ENCODE data around the gene PCYOX1L.
"Not testable (repeated sequence)": the region's sequence is repeated elsewhere in the genome, so short reads cannot be mapped to it uniquely, and the experiment has no call there.

PCYOX1L gene

GRCh38 chr5:149397530-149397929, 39.7 kb downstream of the PCYOX1L start:
- no peak overlapping the region for H3K4me3 Mint-ChIP-seq
- H3K4me1 Mint-ChIP-seq (ENCODE audit: low read depth), result no peaks in the 10 kb centered on the region
- H3K9me3 Mint-ChIP-seq, result no peaks in the 10 kb centered on the region
- peaks cover 15% of the 10 kb centered on the region for H3K27me3 Mint-ChIP-seq (ENCODE audit: low read depth)
- no peak overlapping the region for H3K27ac Mint-ChIP-seq
- H3K36me3 Mint-ChIP-seq (ENCODE audit: low read depth), result no peaks in the 10 kb centered on the region

DNA sequence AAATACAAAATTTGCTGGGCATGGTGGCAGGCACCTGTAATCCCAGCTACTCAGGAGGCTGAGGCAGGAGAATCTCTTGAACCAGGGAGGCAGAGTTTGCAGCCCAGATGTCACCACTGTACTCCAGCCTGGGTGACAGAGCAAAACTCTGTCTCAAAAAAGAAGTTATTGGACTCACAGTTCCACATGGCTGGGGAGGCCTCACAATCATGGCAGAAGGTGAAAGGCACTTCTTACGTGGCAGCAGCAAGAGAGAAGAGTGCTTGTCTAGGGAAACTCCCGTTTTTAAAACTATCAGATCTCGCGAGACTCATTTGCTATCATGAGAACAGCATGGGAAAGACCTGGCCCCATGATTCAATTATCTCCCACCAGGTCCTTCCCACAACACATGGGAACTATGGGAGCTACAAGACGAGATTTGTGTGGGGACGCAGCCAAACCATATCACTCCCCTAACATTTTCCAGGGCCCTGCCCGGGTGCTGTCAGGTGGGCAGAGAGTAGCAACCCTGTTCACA, 41.0 kb downstream of the PCYOX1L start:
- H3K27ac Mint-ChIP-seq, result not testable (repeated sequence)

DNA sequence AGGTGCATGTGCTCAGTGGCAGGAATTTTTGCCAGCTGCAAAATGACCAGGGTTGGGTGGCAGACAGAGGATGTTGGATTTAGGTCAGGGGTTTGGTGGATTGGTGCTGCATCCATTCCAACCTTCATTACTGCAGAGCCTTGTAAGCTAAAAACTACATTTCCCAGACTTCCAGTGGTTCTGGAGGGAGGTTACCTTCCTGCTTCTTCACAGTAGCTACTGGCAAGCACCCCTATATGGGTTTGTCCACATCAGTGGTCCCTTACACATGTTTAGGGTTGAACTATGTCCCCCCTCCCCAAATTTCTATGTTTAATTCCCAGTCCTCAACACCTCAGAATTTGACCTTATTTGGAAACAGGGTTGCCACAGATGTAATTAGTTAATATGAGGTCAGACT, 41.9 kb downstream of the PCYOX1L start:
- Mint-ChIP-seq H3K27ac (no peak overlapping the region), H3K4me1 (ENCODE audit: low read depth) (no peaks in the 10 kb centered on the region), H3K36me3 (ENCODE audit: low read depth) (no peaks in the 10 kb centered on the region), H3K27me3 (ENCODE audit: low read depth) (peaks cover 18% of the 10 kb centered on the region), H3K9me3 (no peaks in the 10 kb centered on the region), H3K4me3 (no peak overlapping the region)

More for the DNA sequence above, 41.0 kb downstream of the PCYOX1L start:
- not testable (repeated sequence) for H3K36me3 Mint-ChIP-seq (ENCODE audit: low read depth); H3K4me3 Mint-ChIP-seq; H3K4me1 Mint-ChIP-seq (ENCODE audit: low read depth); H3K9me3 Mint-ChIP-seq
- peaks cover 18% of the 10 kb centered on the region for H3K27me3 Mint-ChIP-seq (ENCODE audit: low read depth)

GRCh38 chr5:149400304-149400703, 42.5 kb downstream of the PCYOX1L start:
- H3K9me3 Mint-ChIP-seq, result no peaks in the 10 kb centered on the region
- H3K36me3 Mint-ChIP-seq (ENCODE audit: low read depth), result no peaks in the 10 kb centered on the region
- H3K4me1 Mint-ChIP-seq (ENCODE audit: low read depth), result no peaks in the 10 kb centered on the region
- H3K27ac Mint-ChIP-seq, result no peak overlapping the region
- H3K27me3 Mint-ChIP-seq (ENCODE audit: low read depth), result peaks cover 15% of the 10 kb centered on the region
- no peak overlapping the region for H3K4me3 Mint-ChIP-seq

GRCh38 chr5:149401051-149401450, 43.2 kb downstream of the PCYOX1L start:
- Mint-ChIP-seq H3K4me3 (no peak overlapping the region), H3K4me1 (ENCODE audit: low read depth) (no peaks in the 10 kb centered on the region), H3K36me3 (ENCODE audit: low read depth) (no peaks in the 10 kb centered on the region), H3K9me3 (no peaks in the 10 kb centered on the region), H3K27ac (no peak overlapping the region), H3K27me3 (ENCODE audit: low read depth) (peaks cover 15% of the 10 kb centered on the region)

GRCh38 chr5:149402291-149402690, 44.4 kb downstream of the PCYOX1L start:
- H3K27ac Mint-ChIP-seq, result no peak overlapping the region
- no peaks in the 10 kb centered on the region for H3K4me1 Mint-ChIP-seq (ENCODE audit: low read depth)
- H3K27me3 Mint-ChIP-seq (ENCODE audit: low read depth), result peaks cover 15% of the 10 kb centered on the region

GRCh38 chr5:149403923-149404745, 46.3 kb downstream of the PCYOX1L start:
- no peaks in the 10 kb centered on the region for H3K4me1 Mint-ChIP-seq (ENCODE audit: low read depth)
- no peaks in the 10 kb centered on the region for H3K36me3 Mint-ChIP-seq (ENCODE audit: low read depth)
- H3K4me3 Mint-ChIP-seq, result no peak overlapping the region
- no peaks in the 10 kb centered on the region for H3K9me3 Mint-ChIP-seq
- no peak overlapping the region for H3K27ac Mint-ChIP-seq
- peaks cover 7% of the 10 kb centered on the region for H3K27me3 Mint-ChIP-seq (ENCODE audit: low read depth)

More at GRCh38 chr5:149402291-149402690, 44.4 kb downstream of the PCYOX1L start:
- Mint-ChIP-seq H3K9me3 (no peaks in the 10 kb centered on the region), H3K4me3 (no peak overlapping the region), H3K36me3 (ENCODE audit: low read depth) (no peaks in the 10 kb centered on the region)

GRCh38 chr5:149404746-149405549, 47.1 kb downstream of the PCYOX1L start:
- Mint-ChIP-seq H3K4me1 (ENCODE audit: low read depth) (no peaks in the 10 kb centered on the region), H3K27ac (no peak overlapping the region), H3K4me3 (no peak overlapping the region), H3K36me3 (ENCODE audit: low read depth) (no peaks in the 10 kb centered on the region), H3K27me3 (ENCODE audit: low read depth) (peaks cover 7% of the 10 kb centered on the region), H3K9me3 (no peaks in the 10 kb centered on the region)

GRCh38 chr5:149405550-149406202, 47.8 kb downstream of the PCYOX1L start:
- Mint-ChIP-seq H3K4me1 (ENCODE audit: low read depth) (no peaks in the 10 kb centered on the region), H3K27me3 (ENCODE audit: low read depth) (peaks cover 7% of the 10 kb centered on the region)

GRCh38 chr5:149406203-149406978, 48.5 kb downstream of the PCYOX1L start:
- Mint-ChIP-seq H3K4me3 (no peak overlapping the region), H3K36me3 (ENCODE audit: low read depth) (no peaks in the 10 kb centered on the region), H3K27me3 (ENCODE audit: low read depth) (peaks cover 5% of the 10 kb centered on the region), H3K4me1 (ENCODE audit: low read depth) (no peaks in the 10 kb centered on the region), H3K27ac (no peak overlapping the region), H3K9me3 (no peaks in the 10 kb centered on the region)

More at GRCh38 chr5:149405550-149406202, 47.8 kb downstream of the PCYOX1L start:
- Mint-ChIP-seq H3K36me3 (ENCODE audit: low read depth) (no peaks in the 10 kb centered on the region), H3K27ac (no peak overlapping the region), H3K9me3 (no peaks in the 10 kb centered on the region), H3K4me3 (no peak overlapping the region)

DNA sequence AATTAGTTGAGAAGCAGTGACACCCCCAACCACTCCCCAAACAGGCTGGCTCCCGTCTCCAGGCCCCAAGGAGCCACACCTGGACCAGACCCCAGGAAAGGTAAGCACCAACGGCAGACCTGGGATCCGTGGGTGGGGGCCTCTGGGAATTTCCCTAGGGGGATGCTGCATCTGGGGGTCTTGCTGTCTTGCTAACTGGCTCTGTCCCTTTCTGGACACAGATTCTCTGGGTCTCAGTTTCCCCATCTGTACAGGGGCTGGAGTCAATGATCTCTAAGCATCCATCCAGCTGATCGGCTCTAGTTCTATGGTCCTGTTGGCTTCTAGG, 49.1 kb downstream of the PCYOX1L start:
- no peaks in the 10 kb centered on the region for H3K9me3 Mint-ChIP-seq
- peaks cover 5% of the 10 kb centered on the region for H3K27me3 Mint-ChIP-seq (ENCODE audit: low read depth)
- no peak overlapping the region for H3K27ac Mint-ChIP-seq
- no peak overlapping the region for H3K4me3 Mint-ChIP-seq
- H3K4me1 Mint-ChIP-seq (ENCODE audit: low read depth), result no peaks in the 10 kb centered on the region
- no peaks in the 10 kb centered on the region for H3K36me3 Mint-ChIP-seq (ENCODE audit: low read depth)

GRCh38 chr5:149407323-149408251, 49.7 kb downstream of the PCYOX1L start:
- Mint-ChIP-seq H3K27me3 (ENCODE audit: low read depth) (peaks cover 5% of the 10 kb centered on the region), H3K4me3 (no peak overlapping the region), H3K4me1 (ENCODE audit: low read depth) (no peaks in the 10 kb centered on the region)

More at GRCh38 chr5:149407323-149408251, 49.7 kb downstream of the PCYOX1L start:
- Mint-ChIP-seq H3K9me3 (no peaks in the 10 kb centered on the region), H3K36me3 (ENCODE audit: low read depth) (no peaks in the 10 kb centered on the region), H3K27ac (no peak overlapping the region)
